OCI-LY3 (cell line): ENCODE measurements around the gene RETREG1.

Source experiments
- EZH2phosphoT487 ChIP-seq: fragments of 200-600 bp; shearing (Covaris generic); IDR thresholded peaks from 2 replicates; pipeline ENCODE4 v1.6.1; 2018; ENCODE audit warnings: antibody characterized with exemption, mixed run types, low read depth
- TF ChIP-seq, protein P1 (sequence below): fragments of 200-600, 300-600 bp; sonication (generic); IDR thresholded peaks from 2 replicates; pipeline ENCODE4 v1.5.1; 2014; ENCODE audit warnings: antibody characterized with exemption, low read length, low read depth

DNA sequence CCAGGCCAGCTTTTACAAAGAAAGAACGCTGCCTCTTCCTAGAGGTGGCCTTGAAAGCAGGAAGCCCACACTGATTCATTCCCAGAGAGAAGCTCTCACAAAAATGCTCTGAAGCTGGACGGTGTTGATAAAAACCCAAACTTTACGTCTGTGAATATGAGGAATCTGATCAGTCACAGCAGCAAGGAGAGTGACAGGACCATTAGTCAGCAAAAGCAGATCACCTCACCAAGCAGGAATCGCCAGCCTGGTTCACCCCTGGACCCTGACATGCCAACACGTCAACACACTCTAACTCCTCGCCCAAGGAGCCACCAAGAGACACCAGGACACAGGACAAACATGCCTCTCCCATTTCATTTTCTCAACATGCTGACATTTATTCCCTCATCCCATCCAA is 80.6 kb downstream of the RETREG1 start:
- TF ChIP-seq, protein P1, sequence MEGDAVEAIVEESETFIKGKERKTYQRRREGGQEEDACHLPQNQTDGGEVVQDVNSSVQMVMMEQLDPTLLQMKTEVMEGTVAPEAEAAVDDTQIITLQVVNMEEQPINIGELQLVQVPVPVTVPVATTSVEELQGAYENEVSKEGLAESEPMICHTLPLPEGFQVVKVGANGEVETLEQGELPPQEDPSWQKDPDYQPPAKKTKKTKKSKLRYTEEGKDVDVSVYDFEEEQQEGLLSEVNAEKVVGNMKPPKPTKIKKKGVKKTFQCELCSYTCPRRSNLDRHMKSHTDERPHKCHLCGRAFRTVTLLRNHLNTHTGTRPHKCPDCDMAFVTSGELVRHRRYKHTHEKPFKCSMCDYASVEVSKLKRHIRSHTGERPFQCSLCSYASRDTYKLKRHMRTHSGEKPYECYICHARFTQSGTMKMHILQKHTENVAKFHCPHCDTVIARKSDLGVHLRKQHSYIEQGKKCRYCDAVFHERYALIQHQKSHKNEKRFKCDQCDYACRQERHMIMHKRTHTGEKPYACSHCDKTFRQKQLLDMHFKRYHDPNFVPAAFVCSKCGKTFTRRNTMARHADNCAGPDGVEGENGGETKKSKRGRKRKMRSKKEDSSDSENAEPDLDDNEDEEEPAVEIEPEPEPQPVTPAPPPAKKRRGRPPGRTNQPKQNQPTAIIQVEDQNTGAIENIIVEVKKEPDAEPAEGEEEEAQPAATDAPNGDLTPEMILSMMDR: no peak
- TF ChIP-seq EZH2phosphoT487: no peak
